GM19395 (cell line): ENCODE data around the gene FAHD2B.
"Not testable (repeated sequence)": the region's sequence is repeated elsewhere in the genome, so short reads cannot be mapped to it uniquely, and the experiment has no call there.

ENCODE experiments used
- ATAC-seq: cut with Tn5 transposase; IDR thresholded peaks from one replicate; pipeline ENCODE4 v1.9.1; 2021; ENCODE audit warnings: mild to moderate bottlenecking, moderate library complexity; ENCODE audit not compliant: unreplicated experiment

FAHD2B gene

GRCh38 chr2:97068722-97069121 lies 26.0 kb downstream of the FAHD2B start:
- ATAC-seq = not testable (repeated sequence)

- no peak for ATAC-seq
Measured at GRCh38 chr2:97068074-97068473, 26.6 kb downstream of the FAHD2B start.

GRCh38 chr2:97067279-97068004 lies 27.2 kb downstream of the FAHD2B start:
- no peak for ATAC-seq

- ATAC-seq = not testable (repeated sequence)
Measured at GRCh38 chr2:97066030-97066429, 28.7 kb downstream of the FAHD2B start.

- not testable (repeated sequence) for ATAC-seq
Measured at GRCh38 chr2:97062020-97062419, 32.7 kb downstream of the FAHD2B start.

GRCh38 chr2:97059782-97060181 lies 34.9 kb downstream of the FAHD2B start:
- not testable (repeated sequence) for ATAC-seq

GRCh38 chr2:97056150-97056549 lies 38.5 kb downstream of the FAHD2B start:
- ATAC-seq = not testable (repeated sequence)

- ATAC-seq = not testable (repeated sequence)
Measured at GRCh38 chr2:97050032-97050431, 44.6 kb downstream of the FAHD2B start.

- not testable (repeated sequence) for ATAC-seq
Measured at GRCh38 chr2:97048448-97048847, 46.2 kb downstream of the FAHD2B start.

GRCh38 chr2:97046676-97047075 lies 48.0 kb downstream of the FAHD2B start:
- ATAC-seq = not testable (repeated sequence)

GRCh38 chr2:97045895-97046499 lies 48.7 kb downstream of the FAHD2B start:
- ATAC-seq = not testable (repeated sequence)
